D721Med (cell line): Measurements from ENCODE around the gene ZC3H12D.
"Not testable (repeated sequence)": the region's sequence is repeated elsewhere in the genome, so short reads cannot be mapped to it uniquely, and the experiment has no call there.

ENCODE experiments used
- DNase-seq: peaks from one replicate; pipeline ENCODE4 v3.0.0; 2011; ENCODE audit warnings: low spot score; ENCODE audit not compliant: insufficient read length
- FAIRE-seq: peaks from 2 replicates; lab custom pipeline; 2011; peaks lifted over from hg19 to GRCh38; lab: Jason Lieb, UNC
- CTCF ChIP-seq: IDR thresholded peaks from 2 replicates; pipeline ENCODE4 v1.5.1; 2012; ENCODE audit warnings: mild to moderate bottlenecking, control low read depth; ENCODE audit not compliant: insufficient read depth; ENCODE audit errors: missing control alignments

Gene ZC3H12D

DNA sequence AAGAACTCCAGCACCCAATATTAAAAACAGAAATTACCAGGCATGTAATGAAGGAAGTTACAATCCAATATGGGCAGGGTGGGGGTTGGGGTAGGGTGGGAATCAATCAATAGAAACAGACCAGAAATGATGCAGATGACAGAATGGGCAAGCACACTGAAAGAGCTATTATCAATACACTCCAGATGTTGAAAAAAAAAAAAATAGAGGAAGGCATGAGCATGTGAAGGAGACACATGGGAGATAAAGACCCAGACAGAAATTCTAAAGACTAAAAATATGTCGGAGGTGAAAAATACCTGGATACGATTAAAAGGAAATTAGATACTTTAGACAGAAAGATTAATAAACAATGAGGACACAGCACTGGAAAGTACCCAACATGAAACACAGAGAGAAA, 19.1 kb upstream of the ZC3H12D start:
- FAIRE-seq (no peak), DNase-seq (no peak)
- no peak for TF ChIP-seq CTCF

- DNase-seq (no peak), FAIRE-seq (no peak)
- no peak for TF ChIP-seq CTCF
Measured at GRCh38 chr6:149503276-149503675, 18.5 kb upstream of the ZC3H12D start.

DNA sequence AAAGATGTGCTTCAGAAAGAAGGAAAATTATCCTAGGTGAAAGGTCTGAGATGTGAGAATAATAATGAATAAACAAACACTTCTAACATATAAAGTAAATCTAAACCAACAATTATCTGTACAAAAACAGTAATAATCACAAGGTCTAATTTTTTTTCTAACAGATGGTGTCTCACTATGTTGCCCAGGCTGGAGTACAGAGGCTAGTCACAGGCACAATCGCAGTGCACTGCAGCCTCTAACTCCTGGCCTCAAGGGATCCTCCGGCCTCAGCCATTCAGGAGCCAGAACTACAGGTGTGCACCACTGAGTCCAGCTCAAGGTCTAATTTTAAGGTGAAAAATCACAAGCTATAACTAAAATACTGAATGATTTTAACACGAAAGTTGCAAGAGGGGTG, 17.0 kb upstream of the ZC3H12D start:
- DNase-seq (no peak), FAIRE-seq (no peak)
- no peak for TF ChIP-seq CTCF

DNA sequence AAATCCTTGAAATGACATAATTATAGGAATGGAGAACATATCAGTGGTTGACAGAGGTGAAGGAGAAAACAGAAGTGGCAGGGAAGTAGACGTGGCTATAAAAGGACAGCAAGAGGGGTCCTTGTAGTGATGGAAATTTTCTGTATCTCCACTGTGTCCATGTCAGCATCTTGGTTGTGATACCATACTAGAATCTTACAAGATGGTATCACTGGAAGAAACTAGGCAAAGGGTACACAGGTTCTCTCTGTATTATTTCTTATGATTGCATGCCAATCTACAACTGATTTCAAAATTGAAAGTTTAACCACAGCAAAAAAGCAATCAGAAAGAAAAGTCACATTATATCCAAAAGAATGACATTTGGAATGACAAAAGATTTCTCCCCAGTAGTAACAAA, 16.4 kb upstream of the ZC3H12D start:
- no peak for TF ChIP-seq CTCF
- FAIRE-seq, result no peak
- DNase-seq, result no peak

DNA sequence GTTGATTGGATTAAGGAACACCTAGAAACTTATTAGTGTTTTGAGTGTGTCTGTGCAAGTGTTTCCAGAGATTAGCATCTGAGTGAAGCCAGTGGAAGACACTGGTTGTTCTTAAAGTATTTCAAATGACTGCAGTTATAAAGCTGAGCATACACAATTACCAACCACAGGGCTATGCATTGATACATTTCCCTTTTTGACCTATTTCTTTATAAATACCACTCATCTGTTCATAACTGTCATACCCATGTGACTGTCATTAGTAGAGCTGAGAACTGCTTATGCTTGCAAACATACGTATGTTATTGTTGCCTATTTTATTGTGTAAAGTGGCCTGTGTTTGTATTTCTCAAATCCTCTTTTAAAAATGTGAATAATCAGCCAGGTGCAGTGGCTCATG, 15.3 kb upstream of the ZC3H12D start:
- DNase-seq (no peak), FAIRE-seq (no peak)
- no peak for TF ChIP-seq CTCF

GRCh38 chr6:149499066-149499465, 14.3 kb upstream of the ZC3H12D start:
- FAIRE-seq (no peak), DNase-seq (no peak)
- TF ChIP-seq CTCF, result no peak

DNA sequence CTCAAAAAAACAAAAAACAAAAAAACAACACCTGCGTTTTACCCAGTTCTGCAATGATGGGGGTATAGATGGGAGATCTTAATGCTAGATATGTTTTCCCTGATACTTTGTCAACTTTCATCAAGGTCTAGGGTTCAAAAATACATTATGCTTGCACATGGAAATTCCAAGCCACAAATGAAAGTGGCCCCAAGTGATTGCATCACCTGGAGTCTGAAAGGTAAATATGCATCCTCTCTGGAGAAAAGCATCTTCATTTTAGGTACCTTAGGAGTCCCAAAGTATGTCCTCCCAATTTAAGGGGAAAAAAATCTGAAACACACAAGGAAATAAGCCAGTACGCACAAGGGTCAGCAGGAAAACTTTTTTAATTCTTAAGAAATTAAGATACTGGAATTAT, 12.6 kb upstream of the ZC3H12D start:
- TF ChIP-seq CTCF, result no peak
- no peak for DNase-seq
- FAIRE-seq, result no peak

DNA sequence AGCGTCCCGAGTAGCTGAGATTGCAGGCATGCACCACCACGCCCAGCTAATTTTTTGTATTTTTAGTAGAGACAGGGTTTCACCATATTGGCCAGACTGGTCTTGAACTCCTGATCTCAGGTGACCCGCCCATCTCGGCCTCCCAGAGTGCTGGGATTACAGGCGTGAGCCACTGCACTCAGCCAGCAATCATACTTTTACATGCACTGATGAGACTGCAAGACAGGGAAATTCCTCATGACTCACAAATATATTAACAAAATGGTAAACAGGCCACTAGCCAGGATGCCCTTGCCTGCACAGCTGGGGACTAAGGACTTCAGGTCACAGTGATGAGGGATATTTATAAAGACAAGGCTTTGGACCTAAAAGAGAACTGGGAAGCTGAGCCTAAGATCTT, 11.8 kb upstream of the ZC3H12D start:
- FAIRE-seq, DNase-seq: not testable (repeated sequence)

- not testable (repeated sequence) for DNase-seq, FAIRE-seq
Measured at GRCh38 chr6:149495349-149496016, 10.7 kb upstream of the ZC3H12D start.

DNA sequence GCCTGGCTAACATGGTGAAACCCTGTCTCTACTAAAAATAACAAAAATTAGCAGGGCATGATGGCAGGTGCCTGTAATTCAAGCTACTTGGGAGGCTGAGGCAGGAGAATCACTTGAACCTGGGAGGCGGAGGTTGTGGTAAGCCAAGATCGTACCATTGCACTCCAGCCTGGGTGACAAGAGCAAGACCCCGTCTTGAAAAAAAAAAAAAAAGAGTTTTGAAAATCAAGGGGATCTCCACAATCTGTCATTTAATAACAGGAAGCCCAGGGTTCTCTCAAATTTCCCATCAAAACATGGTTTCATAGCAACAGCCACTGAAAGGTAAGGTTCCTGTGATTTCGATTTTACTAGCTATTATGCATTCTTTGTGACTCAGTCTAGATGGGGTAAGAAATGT, 10.0 kb upstream of the ZC3H12D start:
- not testable (repeated sequence) for DNase-seq

More for the DNA sequence above, 10.0 kb upstream of the ZC3H12D start:
- FAIRE-seq, result not testable (repeated sequence)
